Measurements from ENCODE around the gene DLG5.

Gene DLG5

GRCh38 chr10:77959384-77959783, 32.8 kb upstream of the DLG5 start:
- Histone ChIP-seq H3K27ac (ENCODE audit: extremely low read depth, low read depth, low read length) (no peak overlapping the region), H3K36me3 (ENCODE audit: control insufficient read depth in 2 of 2, insufficient read depth in 1 of 2, low read length in 2 of 2) (no peaks in the 10 kb centered on the region), H3K4me1 (ENCODE audit: control insufficient read depth, insufficient read depth, low read length) (no peaks in the 10 kb centered on the region), H3K9me3 (ENCODE audit: control insufficient read depth, insufficient read depth, low read depth, low read length) (no peaks in the 10 kb centered on the region), H3K4me3 (ENCODE audit: low read depth, low read length) (no peak overlapping the region)
- POLR2A ChIA-PET = interaction anchor here (0.5 kb wide), 2 partner anchors 21 to 1246 kb away, joined by 4 to 5 read pairs; no protein-coding TSS in a partner anchor
- TF ChIP-seq ZFHX2 (tag by site-specific recombination; conservative IDR thresholded peaks at IDR 0.05) (no peak), ZNF26 (tag by site-specific recombination; IDR thresholded peaks at IDR 0.05) (no peak), PBX3 (CRISPR knock-in tag; IDR thresholded peaks at IDR 0.05) (no peak), YY1 (tag by site-specific recombination; IDR thresholded peaks at IDR 0.05) (no peak), ZNF280C (tag by site-specific recombination; IDR thresholded peaks at IDR 0.05) (no peak), ZBTB26 (tag by site-specific recombination; optimal IDR thresholded peaks at IDR 0.05) (no peak), ZNF548 (tag by site-specific recombination; IDR thresholded peaks at IDR 0.05) (no peak), OVOL3 (tag by site-specific recombination; IDR thresholded peaks at IDR 0.05) (no peak), ZNF692 (tag by site-specific recombination; IDR thresholded peaks at IDR 0.05) (no peak), ZNF664 (tag by site-specific recombination; IDR thresholded peaks at IDR 0.05) (no peak), ZNF596 (tag by site-specific recombination; IDR thresholded peaks at IDR 0.05) (no peak), ZNF433 (tag by site-specific recombination; IDR thresholded peaks at IDR 0.05; ENCODE audit: low read depth) (no peak), ZNF654 (tag by site-specific recombination; IDR thresholded peaks at IDR 0.05; ENCODE audit: low read depth) (no peak), ZNF221 (tag by site-specific recombination; IDR thresholded peaks at IDR 0.05; ENCODE audit: borderline replicate concordance) (no peak), ZNF239 (tag by site-specific recombination; IDR thresholded peaks at IDR 0.05) (no peak)
- CTCF ChIA-PET = interaction anchor here (0.6 to 0.7 kb wide), 2 partner anchors 27 to 206 kb away, joined by 3 to 4 read pairs; no protein-coding TSS in a partner anchor

- no peaks in the 10 kb centered on the region for H3K4me1 ChIP-seq (ENCODE audit: control insufficient read depth, insufficient read depth, low read length)
- H3K27ac ChIP-seq (ENCODE audit: extremely low read depth, low read depth, low read length) = no peak overlapping the region
- TF ChIP-seq ZNF626 (tag by site-specific recombination; IDR thresholded peaks at IDR 0.05) (no peak), GLIS1 (tag by site-specific recombination; IDR thresholded peaks at IDR 0.05) (peak; percentile 33; the same call in 1 of the 2 replicates)
- POLR2A ChIA-PET = no interaction called here
- CTCF ChIA-PET = interaction anchor here (0.6 to 0.7 kb wide), 3 partner anchors 109 to 1241 kb away, joined by 3 read pairs; no protein-coding TSS in a partner anchor
- no peak overlapping the region for H3K4me3 ChIP-seq (ENCODE audit: low read depth, low read length)
- H3K9me3 ChIP-seq (ENCODE audit: control insufficient read depth, insufficient read depth, low read depth, low read length) = no peaks in the 10 kb centered on the region
- H3K36me3 ChIP-seq (ENCODE audit: control insufficient read depth in 2 of 2, insufficient read depth in 1 of 2, low read length in 2 of 2) = no peaks in the 10 kb centered on the region
These were observed 28.6 kb upstream of the DLG5 start for GRCh38 chr10:77955136-77955535.

All from HEK293 (cell line).